ENCODE measurements around the gene SLC11A1. TPM values are rescaled to one million over a fixed set of nuclear protein-coding genes. Genes with fewer than 3 reads are reported as not detected.

Gene SLC11A1
- total RNA-seq, 1 experiment from 2014 or later, result under 0.01 TPM

DNA sequence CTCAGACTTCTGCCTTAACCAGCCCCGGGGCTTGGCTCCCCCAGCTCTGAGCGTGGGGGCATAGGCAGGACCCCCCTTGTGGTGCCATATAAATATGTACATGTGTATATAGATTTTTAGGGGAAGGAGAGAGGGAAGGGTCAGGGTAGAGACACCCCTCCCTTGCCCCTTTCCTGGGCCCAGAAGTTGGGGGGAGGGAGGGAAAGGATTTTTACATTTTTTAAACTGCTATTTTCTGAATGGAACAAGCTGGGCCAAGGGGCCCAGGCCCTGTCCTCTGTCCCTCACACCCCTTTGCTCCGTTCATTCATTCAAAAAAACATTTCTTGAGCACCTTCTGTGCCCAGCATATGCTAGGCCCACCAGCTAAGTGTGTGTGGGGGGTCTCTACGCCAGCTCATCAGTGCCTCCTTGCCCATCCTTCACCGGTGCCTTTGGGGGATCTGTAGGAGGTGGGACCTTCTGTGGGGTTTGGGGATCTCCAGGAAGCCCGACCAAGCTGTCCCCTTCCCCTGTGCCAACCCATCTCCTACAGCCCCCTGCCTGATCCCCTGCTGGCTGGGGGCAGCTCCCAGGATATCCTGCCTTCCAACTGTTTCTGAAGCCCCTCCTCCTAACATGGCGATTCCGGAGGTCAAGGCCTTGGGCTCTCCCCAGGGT is 23.1 kb downstream of the SLC11A1 start:
- no peak for DNase-seq (ENCODE audit: low read depth)

GRCh38 chr2:218405746-218406208 is 23.7 kb downstream of the SLC11A1 start:
- peak; percentile 20 for DNase-seq (ENCODE audit: low read depth)

GRCh38 chr2:218406209-218406948 is 24.3 kb downstream of the SLC11A1 start:
- DNase-seq (ENCODE audit: low read depth), result peak; percentile 95

GRCh38 chr2:218406949-218407618 is 25.0 kb downstream of the SLC11A1 start:
- peak; percentile 83 for DNase-seq (ENCODE audit: low read depth)

GRCh38 chr2:218407717-218408116 is 25.6 kb downstream of the SLC11A1 start:
- no peak for DNase-seq (ENCODE audit: low read depth)

DNA sequence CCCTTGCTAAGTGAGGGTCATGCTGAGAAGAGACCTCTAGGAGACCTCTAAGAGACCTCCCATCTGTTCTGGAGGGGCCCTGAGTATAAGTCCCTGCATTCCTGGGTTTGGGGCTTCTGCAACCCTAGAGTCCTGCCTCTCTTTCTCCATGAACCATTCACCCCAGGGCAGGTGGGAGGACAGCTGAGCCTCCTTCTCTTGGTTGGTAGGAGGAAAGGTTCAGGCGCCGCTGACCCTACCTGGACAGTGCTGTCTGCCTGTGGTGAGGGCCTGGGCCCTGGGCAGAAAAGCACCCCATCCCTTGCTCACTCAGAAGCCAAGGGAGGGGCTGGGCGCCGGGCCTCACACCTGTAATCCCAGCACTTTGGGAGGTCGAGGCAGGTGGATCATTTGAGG is 36.2 kb downstream of the SLC11A1 start:
- no peak for DNase-seq (ENCODE audit: low read depth)

DNA sequence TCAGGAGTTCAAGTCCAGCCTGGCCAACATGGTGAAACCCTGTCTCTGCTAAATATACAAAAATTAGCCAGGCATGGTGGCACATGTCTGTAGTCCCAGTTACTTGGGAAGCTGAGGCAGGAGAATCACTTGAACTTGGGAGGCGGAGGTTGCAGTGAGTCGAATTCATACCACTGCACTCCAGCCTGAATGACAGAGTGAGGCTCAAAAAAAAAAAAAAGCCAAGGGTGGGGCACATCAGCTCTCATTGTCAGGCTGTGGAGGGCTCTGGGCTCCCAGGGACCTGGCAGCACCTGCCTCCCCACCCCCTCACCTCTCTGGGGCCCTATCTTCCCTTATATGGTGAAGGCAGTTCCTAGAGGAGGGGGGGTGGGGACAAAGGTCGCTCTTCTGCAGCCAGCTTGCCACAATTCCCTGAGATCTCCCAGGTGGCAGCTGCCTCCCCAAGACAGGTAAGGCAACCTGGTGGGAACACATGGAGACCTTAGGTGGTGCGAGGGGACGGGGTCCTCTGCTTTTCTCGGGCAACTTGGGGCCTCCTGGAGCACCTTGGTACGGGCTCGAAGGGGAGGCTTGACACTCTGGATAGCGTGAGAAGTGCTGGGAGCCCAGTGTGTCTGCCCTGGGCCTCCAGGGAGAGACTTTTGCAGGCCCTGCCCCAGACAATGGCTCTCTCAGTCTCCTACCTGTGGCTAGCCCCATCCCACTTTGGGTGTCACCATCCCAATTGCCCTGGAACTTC is 36.8 kb downstream of the SLC11A1 start, which contains the start of gene VIL1:
VIL1 (plus strand) TSS at position 407 of the 742 bp plus-strand sequence. CDS start 4,656 bp downstream, outside the sequence.
- no peak for DNase-seq (ENCODE audit: low read depth)

DNA sequence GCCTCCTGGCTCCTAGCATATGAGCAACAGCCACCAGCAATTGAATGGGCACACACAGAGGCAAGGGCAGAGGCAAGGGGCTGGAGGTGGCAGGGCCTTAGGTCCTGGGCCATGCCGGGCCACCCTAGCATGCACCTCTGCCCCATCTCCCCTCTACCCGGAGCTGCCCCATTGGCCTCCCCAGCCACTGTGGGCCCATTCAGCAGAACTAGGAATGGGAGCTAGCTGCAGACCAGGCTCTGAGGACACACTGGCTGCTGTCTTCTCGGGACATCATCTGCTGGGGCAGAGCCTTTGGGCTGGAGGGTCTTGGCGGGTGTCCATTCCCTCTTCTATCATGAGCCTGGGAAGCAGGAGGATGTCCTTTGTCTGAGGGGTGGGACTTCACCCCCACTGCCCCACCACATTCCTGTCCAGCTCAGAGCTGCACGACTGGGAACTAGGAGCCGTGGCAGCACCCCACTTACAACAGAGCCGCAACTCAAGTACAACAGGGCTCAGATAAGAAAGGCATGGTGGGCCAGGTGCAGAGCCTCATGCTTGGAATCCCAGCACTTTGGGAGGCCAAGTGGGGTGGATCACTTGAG is 37.6 kb downstream of the SLC11A1 start:
- no peak for DNase-seq (ENCODE audit: low read depth)

GRCh38 chr2:218421027-218421426 is 39.0 kb downstream of the SLC11A1 start:
- DNase-seq (ENCODE audit: low read depth), result no peak

GRCh38 chr2:218422403-218423086 is 40.5 kb downstream of the SLC11A1 start:
- no peak for DNase-seq (ENCODE audit: low read depth)

DNA sequence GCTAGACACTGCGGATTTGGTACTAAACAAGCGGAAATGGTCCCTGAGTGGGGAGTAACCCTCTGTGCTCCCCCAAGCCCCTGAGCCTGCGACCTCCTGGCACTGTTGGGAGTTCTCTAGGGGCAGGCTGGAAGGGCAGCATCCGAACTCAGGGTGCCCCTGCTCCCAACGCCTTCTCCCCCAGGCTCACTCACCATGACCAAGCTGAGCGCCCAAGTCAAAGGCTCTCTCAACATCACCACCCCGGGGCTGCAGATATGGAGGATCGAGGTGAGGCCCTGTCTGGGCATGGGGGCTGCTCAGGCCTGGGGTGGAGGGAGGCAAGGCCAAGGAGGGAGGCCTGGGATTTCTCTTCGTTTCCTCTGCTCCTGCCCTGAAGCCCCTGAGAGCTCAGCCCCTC is 41.5 kb downstream of the SLC11A1 start:
- DNase-seq (ENCODE audit: low read depth), result no peak

DNA sequence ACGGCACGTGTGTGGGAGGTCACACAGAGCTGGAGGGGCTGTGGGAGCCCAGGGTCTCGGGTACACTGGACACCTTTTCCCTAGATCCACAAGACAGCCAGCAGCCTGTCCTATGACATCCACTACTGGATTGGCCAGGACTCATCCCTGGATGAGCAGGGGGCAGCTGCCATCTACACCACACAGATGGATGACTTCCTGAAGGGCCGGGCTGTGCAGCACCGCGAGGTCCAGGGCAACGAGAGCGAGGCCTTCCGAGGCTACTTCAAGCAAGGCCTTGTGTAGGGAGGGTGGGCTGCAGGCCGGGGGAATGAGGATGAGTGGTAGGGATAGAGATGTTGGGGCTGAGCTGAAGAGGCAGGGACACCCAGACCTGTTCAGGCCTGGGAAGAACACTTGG is 43.5 kb downstream of the SLC11A1 start:
- no peak for DNase-seq (ENCODE audit: low read depth)

DNA sequence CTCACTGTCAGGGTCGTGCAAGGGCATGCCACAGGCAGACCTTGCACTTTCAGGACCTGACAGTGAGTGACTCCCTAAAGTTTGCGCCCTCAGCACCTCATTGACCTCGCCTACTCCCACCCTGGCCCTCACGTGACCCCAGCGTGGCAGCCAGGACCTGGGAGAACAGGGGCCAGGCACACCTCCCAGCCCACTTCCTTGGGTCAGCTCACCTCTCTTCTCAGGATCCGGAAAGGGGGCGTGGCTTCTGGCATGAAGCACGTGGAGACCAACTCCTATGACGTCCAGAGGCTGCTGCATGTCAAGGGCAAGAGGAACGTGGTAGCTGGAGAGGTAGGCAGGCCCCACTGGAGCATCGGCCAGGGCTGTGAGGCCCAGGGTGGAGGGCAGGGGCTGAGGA is 45.7 kb downstream of the SLC11A1 start:
- DNase-seq (ENCODE audit: low read depth), result no peak

DNA sequence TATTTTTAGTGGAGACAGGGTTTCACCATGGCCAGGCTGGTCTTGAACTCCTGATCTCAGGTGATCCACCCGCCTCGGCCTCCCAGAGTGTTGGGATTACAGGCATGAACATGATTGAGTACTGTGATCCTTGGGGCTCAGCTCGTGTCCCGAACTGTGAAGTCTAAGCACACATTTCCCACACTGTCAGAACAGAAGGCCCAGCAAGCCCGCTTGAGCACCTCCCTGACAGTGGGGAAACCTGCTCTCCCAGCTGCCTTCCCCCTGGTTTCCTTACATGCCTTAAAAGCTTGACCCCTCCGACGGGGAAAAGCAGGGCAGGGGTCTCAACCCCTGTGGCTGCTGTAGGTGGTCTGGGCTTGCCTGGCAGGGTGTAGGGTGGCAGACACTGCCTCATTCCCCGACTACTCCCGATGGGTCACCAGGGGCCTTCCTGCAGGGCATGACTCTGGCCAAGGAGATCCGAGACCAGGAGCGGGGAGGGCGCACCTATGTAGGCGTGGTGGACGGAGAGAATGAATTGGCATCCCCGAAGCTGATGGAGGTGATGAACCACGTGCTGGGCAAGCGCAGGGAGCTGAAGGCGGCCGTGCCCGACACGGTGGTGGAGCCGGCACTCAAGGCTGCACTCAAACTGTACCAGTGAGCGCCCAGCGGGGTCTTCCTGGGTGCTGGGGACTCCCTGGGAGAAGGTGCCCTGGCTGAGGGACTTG is 46.9 kb downstream of the SLC11A1 start:
- DNase-seq (ENCODE audit: low read depth), result no peak

- DNase-seq (ENCODE audit: low read depth), result no peak
Measured at GRCh38 chr2:218429911-218430692, 48.0 kb downstream of the SLC11A1 start.

GRCh38 chr2:218430721-218431120 is 48.6 kb downstream of the SLC11A1 start:
- DNase-seq (ENCODE audit: low read depth), result no peak

GRCh38 chr2:218431878-218432277 is 49.8 kb downstream of the SLC11A1 start:
- no peak for DNase-seq (ENCODE audit: low read depth)

DNA sequence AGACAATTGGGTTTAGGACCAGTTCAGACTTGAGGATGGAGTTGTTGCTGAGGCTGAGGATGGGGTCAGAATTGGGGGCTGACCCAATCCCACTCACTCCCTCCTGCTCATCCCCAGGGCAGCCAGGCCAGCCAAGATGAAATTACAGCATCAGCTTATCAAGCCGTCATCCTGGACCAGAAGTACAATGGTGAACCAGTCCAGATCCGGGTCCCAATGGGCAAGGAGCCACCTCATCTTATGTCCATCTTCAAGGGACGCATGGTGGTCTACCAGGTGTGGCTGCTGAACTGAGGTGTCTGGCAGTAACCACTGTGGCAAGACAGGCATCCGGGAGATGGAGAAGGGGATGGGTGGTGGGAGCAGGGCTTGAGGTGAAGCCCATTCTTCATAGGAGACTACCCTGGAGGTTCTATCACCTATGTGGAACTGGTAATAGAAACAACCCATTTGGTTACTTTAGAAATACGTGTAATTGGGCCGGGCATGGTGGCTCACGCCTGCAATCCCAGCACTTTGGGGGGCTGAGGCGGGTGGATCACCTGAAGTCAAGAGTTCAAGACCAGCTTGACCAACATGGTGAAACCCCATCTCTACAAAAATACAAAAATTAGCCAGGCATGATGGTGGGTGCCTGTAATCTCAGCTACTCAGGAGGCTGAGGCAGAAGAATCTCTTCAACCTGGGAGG is 50.7 kb downstream of the SLC11A1 start:
- DNase-seq (ENCODE audit: low read depth), result no peak

- DNase-seq (ENCODE audit: low read depth), result no peak
Measured at GRCh38 chr2:218434456-218434855, 52.4 kb downstream of the SLC11A1 start.
